GM10266 (cell line): ENCODE results near the gene GRIP1.

ENCODE experiments used
- DNase-seq: peaks from one replicate; pipeline ENCODE4 v3.0.0; 2012; ENCODE audit errors: extremely low spot score
- CTCF ChIP-seq: IDR thresholded peaks from 2 replicates; pipeline ENCODE4 v1.5.1; 2012; ENCODE audit warnings: mild to moderate bottlenecking, low read depth; ENCODE audit not compliant: control insufficient read depth, insufficient read depth; ENCODE audit errors: missing control alignments

Gene GRIP1

DNA sequence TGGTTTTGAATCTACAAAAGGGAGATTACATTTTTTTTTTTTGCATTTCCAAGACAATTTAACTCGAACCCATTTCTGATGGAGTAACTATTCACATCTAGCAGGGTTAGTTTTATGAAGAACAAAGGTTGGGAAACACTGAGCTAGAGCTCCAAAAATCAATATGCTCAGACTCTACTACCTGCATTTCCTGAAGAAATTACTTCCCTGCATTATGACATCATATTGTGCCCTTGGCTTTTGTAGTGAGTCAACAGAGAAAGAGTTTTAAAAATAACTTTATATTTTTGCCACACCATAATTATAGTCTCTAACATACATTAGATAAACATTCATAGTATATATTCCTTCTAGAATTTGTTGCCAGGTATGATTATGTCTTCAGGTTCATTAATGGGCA lies 14.8 kb downstream of the GRIP1 start:
- no peak for DNase-seq
- TF ChIP-seq CTCF: no peak

DNA sequence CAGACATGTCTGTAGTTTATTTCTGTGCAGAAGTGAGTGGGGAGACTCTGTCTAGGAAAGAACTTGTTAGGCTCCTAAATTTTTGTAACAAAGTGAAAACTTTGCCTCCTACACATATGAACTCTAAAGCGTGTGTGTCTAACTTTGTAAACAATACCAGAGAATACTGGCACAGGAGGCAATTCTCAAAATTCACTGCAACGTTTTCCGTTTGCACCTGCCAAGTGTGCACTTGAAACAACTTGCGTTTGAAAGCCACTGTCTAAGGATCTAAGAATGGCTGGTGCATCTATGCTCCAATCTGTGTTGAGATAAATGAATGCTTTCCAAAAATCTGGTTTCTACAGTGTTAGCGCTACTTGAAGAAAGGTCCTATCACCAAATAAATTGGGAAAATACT lies 15.3 kb downstream of the GRIP1 start:
- no peak for TF ChIP-seq CTCF
- DNase-seq: no peak

- DNase-seq: no peak
Measured at GRCh38 chr12:66662729-66663128, 16.1 kb downstream of the GRIP1 start.

GRCh38 chr12:66662179-66662578 lies 16.7 kb downstream of the GRIP1 start:
- no peak for TF ChIP-seq CTCF
- DNase-seq: no peak

More at GRCh38 chr12:66662729-66663128, 16.1 kb downstream of the GRIP1 start:
- TF ChIP-seq CTCF: no peak

- TF ChIP-seq CTCF: no peak
- DNase-seq: no peak
Measured at GRCh38 chr12:66661357-66661756, 17.5 kb downstream of the GRIP1 start.

GRCh38 chr12:66653796-66654195 lies 25.1 kb downstream of the GRIP1 start:
- no peak for DNase-seq
- TF ChIP-seq CTCF: no peak

DNA sequence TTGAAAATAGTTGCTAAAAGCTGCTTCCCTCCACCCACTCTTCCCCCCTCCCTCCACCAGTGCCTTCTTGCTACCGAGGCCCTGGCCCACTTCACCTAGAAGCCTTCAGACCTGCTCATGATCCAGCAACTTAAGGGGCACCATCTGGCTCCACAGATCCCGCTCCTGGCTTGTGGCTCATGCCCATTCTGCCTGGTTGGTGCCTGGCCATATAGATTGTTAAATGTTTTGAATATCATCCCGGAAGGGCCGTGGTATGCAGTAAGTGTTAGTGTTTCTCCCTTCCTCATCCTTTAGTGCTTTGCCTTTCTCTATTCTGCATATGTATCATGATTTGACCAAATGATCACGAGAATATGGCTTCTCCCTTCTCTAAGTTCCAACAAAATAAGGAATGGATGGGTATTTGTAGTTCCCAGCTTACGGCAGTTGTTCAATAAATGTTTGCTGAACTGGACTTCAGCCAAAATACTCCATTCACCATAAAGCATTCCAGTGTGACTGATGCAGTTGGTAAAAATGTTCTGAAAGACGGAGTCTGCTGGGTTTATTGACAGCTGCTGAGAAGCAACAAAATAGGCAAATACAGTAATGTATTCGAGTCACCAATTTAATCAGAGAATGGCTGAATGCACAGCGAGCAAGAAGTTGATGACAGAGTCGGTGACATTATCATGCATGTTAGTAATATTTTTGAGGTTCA lies 30.7 kb downstream of the GRIP1 start:
- DNase-seq: no peak
- TF ChIP-seq CTCF: no peak
